Liver (tissue), 9 donors: ENCODE results near the gene GAR1. TPM values are rescaled to one million over a fixed set of nuclear protein-coding genes. Genes with fewer than 3 reads are reported as not detected.

ENCODE experiments used
- DNase-seq: peaks from one replicate; pipeline ENCODE4 v3.0.0-alpha.2; 2017; ENCODE audit warnings: low spot score
- H3K27ac ChIP-seq, 2 donors: one replicate each; pipeline ENCODE4 v1.7.0; 2013; ENCODE audit warnings: inconsistent platforms in 2 of 2, low read length in 2 of 2, control low read depth in 1 of 2, low read depth in 1 of 2, mild to moderate bottlenecking in 1 of 2
- H3K27me3 ChIP-seq, 4 donors: one replicate each; pipeline versions ENCODE4 v1.6.1 to v1.7.0; 2013; ENCODE audit warnings: low read length in 3 of 4, inconsistent platforms in 1 of 4, mild to moderate bottlenecking in 1 of 4, moderate library complexity in 1 of 4; ENCODE audit not compliant: control insufficient read depth in 4 of 4, insufficient read depth in 4 of 4
- H3K36me3 ChIP-seq, 4 donors: one replicate each; pipeline versions ENCODE4 v1.6.1 to v1.7.0; 2013; ENCODE audit warnings: low read length in 3 of 4, mild to moderate bottlenecking in 3 of 4, low read depth in 1 of 4, moderate library complexity in 1 of 4; ENCODE audit not compliant: control insufficient read depth in 4 of 4, insufficient read depth in 3 of 4
- H3K4me1 ChIP-seq, 4 donors: one replicate each; pipeline versions ENCODE4 v1.6.1 to v1.7.0; 2013; ENCODE audit warnings: low read length in 3 of 4, mild to moderate bottlenecking in 3 of 4, moderate library complexity in 1 of 4; ENCODE audit not compliant: control insufficient read depth in 4 of 4, insufficient read depth in 4 of 4
- H3K4me3 ChIP-seq, 3 donors: one replicate each; pipeline versions ENCODE4 v1.6.1 to v1.7.0; 2013; ENCODE audit warnings: low read length in 3 of 3, control low read depth in 1 of 3, low read depth in 1 of 3, mild to moderate bottlenecking in 1 of 3
- H3K9ac ChIP-seq, 2 donors: one replicate each; pipeline ENCODE4 v1.7.0; 2013; ENCODE audit warnings: low read length in 2 of 2, mild to moderate bottlenecking in 2 of 2, moderate library complexity in 2 of 2, control low read depth in 1 of 2, low read depth in 1 of 2
- H3K9me3 ChIP-seq, 4 donors: one replicate each; pipeline versions ENCODE4 v1.6.1 to v1.7.0; 2013; ENCODE audit warnings: low read length in 3 of 4; ENCODE audit not compliant: control insufficient read depth in 4 of 4
- EGR1 ChIP-seq, 2 donors: IDR thresholded peaks; 2 replicates each; pipeline ENCODE4 v1.6.1; 2016 to 2018; ENCODE audit warnings: antibody characterized with exemption in 2 of 2, low read depth in 2 of 2
- FOXA1 ChIP-seq: IDR thresholded peaks from 2 replicates; pipeline ENCODE4 v1.6.1; 2016; ENCODE audit warnings: antibody characterized with exemption
- FOXA2 ChIP-seq: IDR thresholded peaks from 2 replicates; pipeline ENCODE4 v1.6.1; 2016; ENCODE audit warnings: antibody characterized with exemption
- GABPA ChIP-seq, 2 donors: IDR thresholded peaks in 1 of 2; conservative IDR thresholded peaks in 1 of 2; 2 replicates each; pipeline ENCODE4 v1.6.1; 2016; ENCODE audit warnings: antibody characterized with exemption in 2 of 2, mild to moderate bottlenecking in 1 of 2, moderate library complexity in 1 of 2
- HNF4A ChIP-seq, 2 donors: conservative IDR thresholded peaks; 2 replicates each; pipeline ENCODE4 v1.6.1; 2016; ENCODE audit warnings: antibody characterized with exemption in 2 of 2, mild to moderate bottlenecking in 2 of 2
- HNF4G ChIP-seq: IDR thresholded peaks from 2 replicates; pipeline ENCODE4 v1.6.1; 2016; ENCODE audit warnings: antibody characterized with exemption
- JUND ChIP-seq, 2 donors: IDR thresholded peaks; 2 replicates each; pipeline ENCODE4 v1.6.1; 2016; ENCODE audit warnings: antibody characterized with exemption in 2 of 2
- NR2F2 ChIP-seq: IDR thresholded peaks from 2 replicates; pipeline ENCODE4 v1.6.1; 2016; ENCODE audit warnings: antibody characterized with exemption
- RAD21 ChIP-seq, 2 donors: IDR thresholded peaks; 2 replicates each; pipeline ENCODE4 v1.6.1; 2016; ENCODE audit warnings: antibody characterized with exemption in 2 of 2, mild to moderate bottlenecking in 2 of 2
- RXRA ChIP-seq, 2 donors: IDR thresholded peaks; 2 replicates each; pipeline ENCODE4 v1.6.1; 2017 to 2018; ENCODE audit warnings: antibody characterized with exemption in 2 of 2, mild to moderate bottlenecking in 1 of 2
- SP1 ChIP-seq: IDR thresholded peaks from 2 replicates; pipeline ENCODE4 v1.6.1; 2018; ENCODE audit warnings: antibody characterized with exemption, mild to moderate bottlenecking
- TAF1 ChIP-seq: conservative IDR thresholded peaks from 2 replicates; pipeline ENCODE4 v1.6.1; 2016; ENCODE audit warnings: antibody characterized with exemption, mild to moderate bottlenecking
- YY1 ChIP-seq: IDR thresholded peaks from 2 replicates; pipeline ENCODE4 v1.6.1; 2016; ENCODE audit warnings: antibody characterized with exemption, mild to moderate bottlenecking
- WGBS: extraction: QIAGEN DNeasy Blood & Tissue Kit; methylation state at CpG from one replicate; pipeline ENCODE4 v1.1.7; 2013; 5-methylcytosine and 5-hydroxymethylcytosine counted together
- polyA plus RNA-seq, 2 donors: library from polyadenylated mRNA; stranded (reverse) in 1 of 2; unstranded in 1 of 2; fragments of 200-250 nt in 1 of 2; fragments of >200 nt in 1 of 2; fragmentation: Nextera tagmentation in 1 of 2; extraction: Ambion mirVana in 1 of 2; gene quantifications; one replicate each; pipeline versions ENCODE4 v1.2.1 to v1.2.3, GENCODE V29; 2013 to 2015
- total RNA-seq, 2 donors: library from RNA; depleted of rRNA; stranded (reverse); fragments of >200 nt; gene quantifications; one replicate each; pipeline ENCODE4 v1.2.3, GENCODE V29; 2014
- TF ChIP-seq, protein P1 (sequence below): IDR thresholded peaks from 2 replicates; pipeline ENCODE4 v1.6.1; 2016; ENCODE audit warnings: antibody characterized with exemption, mild to moderate bottlenecking
- TF ChIP-seq, protein P2 (sequence below): IDR thresholded peaks from 2 replicates; pipeline ENCODE4 v1.6.1; 2016; ENCODE audit warnings: antibody characterized with exemption
- TF ChIP-seq, protein P3 (sequence below): fragments of 150-350 bp; IDR thresholded peaks from 2 replicates; pipeline ENCODE4 v1.5.1; 2017; ENCODE audit warnings: improper control_type of control experiment, low read depth, low read length; ENCODE audit not compliant: missing input control
- TF ChIP-seq, protein P4 (sequence below): IDR thresholded peaks from 2 replicates; pipeline ENCODE4 v1.6.1; 2016; ENCODE audit warnings: antibody characterized with exemption
- TF ChIP-seq, protein P5 (sequence below): IDR thresholded peaks from 2 replicates; pipeline ENCODE4 v1.6.1; 2016; ENCODE audit warnings: antibody characterized with exemption
- donor health status: healthy.
- donor health status: healthy.
- donor health status: healthy.
- donor health status: healthy.
- donor health status: healthy.

GAR1 gene
- total and polyA plus RNA-seq, 4 donors: 1.5 to 7.7 (median 5.9) TPM

DNA sequence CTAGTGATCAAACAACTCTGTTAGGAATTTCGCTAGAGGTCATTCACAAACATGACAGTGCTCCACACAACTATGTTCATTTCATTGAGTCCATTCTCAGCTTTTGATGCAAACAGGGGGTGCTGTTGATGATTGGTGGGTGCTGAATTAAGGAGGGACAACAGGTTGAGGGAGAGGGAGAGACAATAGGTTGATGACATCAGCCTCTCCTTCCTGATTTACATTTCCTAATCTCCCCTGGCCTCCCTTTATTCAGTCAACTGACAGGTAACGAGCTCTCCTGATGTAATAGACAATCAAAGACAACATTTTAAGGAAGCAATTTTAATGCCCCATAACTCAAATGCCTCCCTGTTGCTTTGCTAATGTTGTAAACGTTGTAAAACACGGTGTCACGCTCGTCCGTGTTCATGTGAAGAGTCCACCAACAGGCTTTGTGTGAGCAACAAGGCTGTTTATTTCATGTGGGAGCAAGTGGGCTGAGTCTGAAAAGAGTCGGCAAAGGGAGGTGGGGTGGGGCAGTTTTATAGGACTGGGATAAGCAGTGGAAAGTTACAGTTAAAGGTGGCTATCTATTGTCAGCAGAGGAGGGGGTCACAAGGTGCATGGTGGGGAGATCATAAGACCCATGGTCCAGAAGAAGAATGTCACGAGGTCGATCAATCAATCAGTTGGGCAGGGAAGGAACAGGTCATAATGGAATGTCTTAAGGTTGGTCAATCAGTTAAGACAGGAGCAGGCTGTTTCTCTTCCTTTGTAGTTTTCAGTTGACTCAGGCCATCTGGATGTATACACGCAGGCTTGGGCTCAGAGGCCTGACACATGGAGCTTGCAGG lies 4.8 kb upstream of the GAR1 start:
- no peak overlapping the region for H3K4me3 ChIP-seq
- no peaks in the 10 kb centered on the region for H3K27me3 ChIP-seq
- no peaks in the 10 kb centered on the region for H3K9me3 ChIP-seq
- TF ChIP-seq NR2F2: no peak
- TF ChIP-seq, protein P1, sequence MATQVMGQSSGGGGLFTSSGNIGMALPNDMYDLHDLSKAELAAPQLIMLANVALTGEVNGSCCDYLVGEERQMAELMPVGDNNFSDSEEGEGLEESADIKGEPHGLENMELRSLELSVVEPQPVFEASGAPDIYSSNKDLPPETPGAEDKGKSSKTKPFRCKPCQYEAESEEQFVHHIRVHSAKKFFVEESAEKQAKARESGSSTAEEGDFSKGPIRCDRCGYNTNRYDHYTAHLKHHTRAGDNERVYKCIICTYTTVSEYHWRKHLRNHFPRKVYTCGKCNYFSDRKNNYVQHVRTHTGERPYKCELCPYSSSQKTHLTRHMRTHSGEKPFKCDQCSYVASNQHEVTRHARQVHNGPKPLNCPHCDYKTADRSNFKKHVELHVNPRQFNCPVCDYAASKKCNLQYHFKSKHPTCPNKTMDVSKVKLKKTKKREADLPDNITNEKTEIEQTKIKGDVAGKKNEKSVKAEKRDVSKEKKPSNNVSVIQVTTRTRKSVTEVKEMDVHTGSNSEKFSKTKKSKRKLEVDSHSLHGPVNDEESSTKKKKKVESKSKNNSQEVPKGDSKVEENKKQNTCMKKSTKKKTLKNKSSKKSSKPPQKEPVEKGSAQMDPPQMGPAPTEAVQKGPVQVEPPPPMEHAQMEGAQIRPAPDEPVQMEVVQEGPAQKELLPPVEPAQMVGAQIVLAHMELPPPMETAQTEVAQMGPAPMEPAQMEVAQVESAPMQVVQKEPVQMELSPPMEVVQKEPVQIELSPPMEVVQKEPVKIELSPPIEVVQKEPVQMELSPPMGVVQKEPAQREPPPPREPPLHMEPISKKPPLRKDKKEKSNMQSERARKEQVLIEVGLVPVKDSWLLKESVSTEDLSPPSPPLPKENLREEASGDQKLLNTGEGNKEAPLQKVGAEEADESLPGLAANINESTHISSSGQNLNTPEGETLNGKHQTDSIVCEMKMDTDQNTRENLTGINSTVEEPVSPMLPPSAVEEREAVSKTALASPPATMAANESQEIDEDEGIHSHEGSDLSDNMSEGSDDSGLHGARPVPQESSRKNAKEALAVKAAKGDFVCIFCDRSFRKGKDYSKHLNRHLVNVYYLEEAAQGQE: no peak
- no peak for TF ChIP-seq JUND (IDR thresholded peaks at IDR 0.05)
- no peak for TF ChIP-seq SP1
- TF ChIP-seq, protein P2, sequence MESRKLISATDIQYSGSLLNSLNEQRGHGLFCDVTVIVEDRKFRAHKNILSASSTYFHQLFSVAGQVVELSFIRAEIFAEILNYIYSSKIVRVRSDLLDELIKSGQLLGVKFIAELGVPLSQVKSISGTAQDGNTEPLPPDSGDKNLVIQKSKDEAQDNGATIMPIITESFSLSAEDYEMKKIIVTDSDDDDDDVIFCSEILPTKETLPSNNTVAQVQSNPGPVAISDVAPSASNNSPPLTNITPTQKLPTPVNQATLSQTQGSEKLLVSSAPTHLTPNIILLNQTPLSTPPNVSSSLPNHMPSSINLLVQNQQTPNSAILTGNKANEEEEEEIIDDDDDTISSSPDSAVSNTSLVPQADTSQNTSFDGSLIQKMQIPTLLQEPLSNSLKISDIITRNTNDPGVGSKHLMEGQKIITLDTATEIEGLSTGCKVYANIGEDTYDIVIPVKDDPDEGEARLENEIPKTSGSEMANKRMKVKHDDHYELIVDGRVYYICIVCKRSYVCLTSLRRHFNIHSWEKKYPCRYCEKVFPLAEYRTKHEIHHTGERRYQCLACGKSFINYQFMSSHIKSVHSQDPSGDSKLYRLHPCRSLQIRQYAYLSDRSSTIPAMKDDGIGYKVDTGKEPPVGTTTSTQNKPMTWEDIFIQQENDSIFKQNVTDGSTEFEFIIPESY: no peak
- TF ChIP-seq FOXA2: no peak
- TF ChIP-seq, protein P3, sequence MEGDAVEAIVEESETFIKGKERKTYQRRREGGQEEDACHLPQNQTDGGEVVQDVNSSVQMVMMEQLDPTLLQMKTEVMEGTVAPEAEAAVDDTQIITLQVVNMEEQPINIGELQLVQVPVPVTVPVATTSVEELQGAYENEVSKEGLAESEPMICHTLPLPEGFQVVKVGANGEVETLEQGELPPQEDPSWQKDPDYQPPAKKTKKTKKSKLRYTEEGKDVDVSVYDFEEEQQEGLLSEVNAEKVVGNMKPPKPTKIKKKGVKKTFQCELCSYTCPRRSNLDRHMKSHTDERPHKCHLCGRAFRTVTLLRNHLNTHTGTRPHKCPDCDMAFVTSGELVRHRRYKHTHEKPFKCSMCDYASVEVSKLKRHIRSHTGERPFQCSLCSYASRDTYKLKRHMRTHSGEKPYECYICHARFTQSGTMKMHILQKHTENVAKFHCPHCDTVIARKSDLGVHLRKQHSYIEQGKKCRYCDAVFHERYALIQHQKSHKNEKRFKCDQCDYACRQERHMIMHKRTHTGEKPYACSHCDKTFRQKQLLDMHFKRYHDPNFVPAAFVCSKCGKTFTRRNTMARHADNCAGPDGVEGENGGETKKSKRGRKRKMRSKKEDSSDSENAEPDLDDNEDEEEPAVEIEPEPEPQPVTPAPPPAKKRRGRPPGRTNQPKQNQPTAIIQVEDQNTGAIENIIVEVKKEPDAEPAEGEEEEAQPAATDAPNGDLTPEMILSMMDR: no peak
- TF ChIP-seq FOXA1: no peak
- TF ChIP-seq RXRA (IDR thresholded peaks at IDR 0.05): no peak
- TF ChIP-seq HNF4A (conservative IDR thresholded peaks at IDR 0.05): no peak
- no peak for TF ChIP-seq TAF1
- no peak for TF ChIP-seq GABPA (IDR thresholded peaks at IDR 0.05 in 1 of 2, conservative IDR thresholded peaks at IDR 0.05 in 1 of 2)
- TF ChIP-seq, protein P4, sequence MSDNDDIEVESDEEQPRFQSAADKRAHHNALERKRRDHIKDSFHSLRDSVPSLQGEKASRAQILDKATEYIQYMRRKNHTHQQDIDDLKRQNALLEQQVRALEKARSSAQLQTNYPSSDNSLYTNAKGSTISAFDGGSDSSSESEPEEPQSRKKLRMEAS: no peak
- no peak for TF ChIP-seq EGR1 (IDR thresholded peaks at IDR 0.05; ENCODE audit: low read depth in 2 of 2)
- TF ChIP-seq YY1: no peak
- no peak for TF ChIP-seq RAD21 (IDR thresholded peaks at IDR 0.05)
- TF ChIP-seq, protein P5, sequence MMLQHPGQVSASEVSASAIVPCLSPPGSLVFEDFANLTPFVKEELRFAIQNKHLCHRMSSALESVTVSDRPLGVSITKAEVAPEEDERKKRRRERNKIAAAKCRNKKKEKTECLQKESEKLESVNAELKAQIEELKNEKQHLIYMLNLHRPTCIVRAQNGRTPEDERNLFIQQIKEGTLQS: no peak
- no peak for TF ChIP-seq HNF4G
- DNase-seq: no peak
- no peak overlapping the region for H3K9ac ChIP-seq
- no peaks in the 10 kb centered on the region for H3K36me3 ChIP-seq
- H3K4me1 ChIP-seq: peaks cover 0 to 9% (median 4%) of the 10 kb centered on the region in 4 donors
- WGBS: 79% methylated on average over 11 of the region's 11 CpGs
- H3K27ac ChIP-seq: no peak overlapping the region
